ENCODE measurements around the gene PLEKHH3.
A peak's percentile ranks its signal among the peaks of the same experiment; 100 is the strongest.

Gene PLEKHH3

GRCh38 chr17:42675965-42676423, 800 bp downstream of the PLEKHH3 start:
- peaks cover 46% of the 10 kb centered on the region for H3K4me1 ChIP-seq (ENCODE audit: control insufficient read depth, insufficient read depth, low read length)
- H3K9me3 ChIP-seq (replicated peaks; ENCODE audit: low read length), result no peaks in the 10 kb centered on the region
- peak overlapping the region; percentile 87 for H3K9ac ChIP-seq (ENCODE audit: low read depth, low read length)

GRCh38 chr17:42675348-42675964, 1.3 kb downstream of the PLEKHH3 start:
- H3K9me3 ChIP-seq (replicated peaks; ENCODE audit: low read length), result no peaks in the 10 kb centered on the region
- H3K9ac ChIP-seq (ENCODE audit: low read depth, low read length), result peak overlapping the region; percentile 87
- H3K36me3 ChIP-seq (ENCODE audit: insufficient read depth, low read length), result peaks cover 27% of the 10 kb centered on the region
- H3K4me2 ChIP-seq (ENCODE audit: low read length), result peak overlapping the region; percentile 99
- H3K4me1 ChIP-seq (ENCODE audit: control insufficient read depth, insufficient read depth, low read length), result peaks cover 43% of the 10 kb centered on the region
- H3K4me3 ChIP-seq (ENCODE audit: low read length), result peak overlapping the region; percentile 99
- no peaks in the 10 kb centered on the region for H3K27me3 ChIP-seq (ENCODE audit: control insufficient read depth, insufficient read depth, low read length)

More at GRCh38 chr17:42675965-42676423, 800 bp downstream of the PLEKHH3 start:
- H3K36me3 ChIP-seq (ENCODE audit: insufficient read depth, low read length), result peaks cover 24% of the 10 kb centered on the region
- peak overlapping the region; percentile 99 for H3K4me2 ChIP-seq (ENCODE audit: low read length)
- H3K4me3 ChIP-seq (ENCODE audit: low read length), result peak overlapping the region; percentile 99
- H3K27me3 ChIP-seq (ENCODE audit: control insufficient read depth, insufficient read depth, low read length), result no peaks in the 10 kb centered on the region

- Histone ChIP-seq H3K9ac (ENCODE audit: low read depth, low read length) (peak overlapping the region; percentile 87), H3K4me2 (ENCODE audit: low read length) (peak overlapping the region; percentile 99), H3K9me3 (replicated peaks; ENCODE audit: low read length) (no peaks in the 10 kb centered on the region), H3K27me3 (ENCODE audit: control insufficient read depth, insufficient read depth, low read length) (no peaks in the 10 kb centered on the region), H3K4me1 (ENCODE audit: control insufficient read depth, insufficient read depth, low read length) (peaks cover 37% of the 10 kb centered on the region), H3K4me3 (ENCODE audit: low read length) (peak overlapping the region; percentile 99), H3K36me3 (ENCODE audit: insufficient read depth, low read length) (peaks cover 27% of the 10 kb centered on the region)
Observed at GRCh38 chr17:42674755-42675347, 1.9 kb downstream of the PLEKHH3 start.

- Histone ChIP-seq H3K9ac (ENCODE audit: low read depth, low read length) (peak overlapping the region; percentile 18), H3K4me2 (ENCODE audit: low read length) (peak overlapping the region; percentile 99), H3K36me3 (ENCODE audit: insufficient read depth, low read length) (peaks cover 34% of the 10 kb centered on the region), H3K27me3 (ENCODE audit: control insufficient read depth, insufficient read depth, low read length) (no peaks in the 10 kb centered on the region), H3K4me3 (ENCODE audit: low read length) (peak overlapping the region; percentile 99), H3K9me3 (replicated peaks; ENCODE audit: low read length) (no peaks in the 10 kb centered on the region), H3K4me1 (ENCODE audit: control insufficient read depth, insufficient read depth, low read length) (peaks cover 35% of the 10 kb centered on the region)
Observed at GRCh38 chr17:42673885-42674754, 2.7 kb downstream of the PLEKHH3 start.

- Histone ChIP-seq H3K4me1 (ENCODE audit: control insufficient read depth, insufficient read depth, low read length) (peaks cover 37% of the 10 kb centered on the region), H3K4me3 (ENCODE audit: low read length) (no peak overlapping the region), H3K36me3 (ENCODE audit: insufficient read depth, low read length) (peaks cover 40% of the 10 kb centered on the region)
Observed at GRCh38 chr17:42673266-42673884, 3.4 kb downstream of the PLEKHH3 start.

GRCh38 chr17:42672038-42672437, 4.8 kb downstream of the PLEKHH3 start:
- Histone ChIP-seq H3K4me3 (ENCODE audit: low read length) (no peak overlapping the region), H3K36me3 (ENCODE audit: insufficient read depth, low read length) (peaks cover 43% of the 10 kb centered on the region), H3K9me3 (replicated peaks; ENCODE audit: low read length) (no peaks in the 10 kb centered on the region), H3K4me2 (ENCODE audit: low read length) (no peak overlapping the region), H3K9ac (ENCODE audit: low read depth, low read length) (no peak overlapping the region), H3K4me1 (ENCODE audit: control insufficient read depth, insufficient read depth, low read length) (peaks cover 42% of the 10 kb centered on the region), H3K27me3 (ENCODE audit: control insufficient read depth, insufficient read depth, low read length) (no peaks in the 10 kb centered on the region)

More at GRCh38 chr17:42673266-42673884, 3.4 kb downstream of the PLEKHH3 start:
- H3K9ac ChIP-seq (ENCODE audit: low read depth, low read length), result peak overlapping the region; percentile 18
- peak overlapping the region; percentile 99 for H3K4me2 ChIP-seq (ENCODE audit: low read length)
- H3K27me3 ChIP-seq (ENCODE audit: control insufficient read depth, insufficient read depth, low read length), result no peaks in the 10 kb centered on the region
- H3K9me3 ChIP-seq (replicated peaks; ENCODE audit: low read length), result no peaks in the 10 kb centered on the region

- Histone ChIP-seq H3K27me3 (ENCODE audit: control insufficient read depth, insufficient read depth, low read length) (no peaks in the 10 kb centered on the region), H3K4me1 (ENCODE audit: control insufficient read depth, insufficient read depth, low read length) (peaks cover 45% of the 10 kb centered on the region)
Observed at GRCh38 chr17:42670789-42671657, 5.8 kb downstream of the PLEKHH3 start.

GRCh38 chr17:42669977-42670788, 6.6 kb downstream of the PLEKHH3 start:
- Histone ChIP-seq H3K36me3 (ENCODE audit: insufficient read depth, low read length) (peaks cover 59% of the 10 kb centered on the region), H3K9ac (ENCODE audit: low read depth, low read length) (no peak overlapping the region), H3K4me2 (ENCODE audit: low read length) (no peak overlapping the region), H3K27me3 (ENCODE audit: control insufficient read depth, insufficient read depth, low read length) (no peaks in the 10 kb centered on the region), H3K4me1 (ENCODE audit: control insufficient read depth, insufficient read depth, low read length) (peaks cover 44% of the 10 kb centered on the region), H3K4me3 (ENCODE audit: low read length) (no peak overlapping the region), H3K9me3 (replicated peaks; ENCODE audit: low read length) (no peaks in the 10 kb centered on the region)

More at GRCh38 chr17:42670789-42671657, 5.8 kb downstream of the PLEKHH3 start:
- no peak overlapping the region for H3K9ac ChIP-seq (ENCODE audit: low read depth, low read length)
- no peaks in the 10 kb centered on the region for H3K9me3 ChIP-seq (replicated peaks; ENCODE audit: low read length)
- H3K4me3 ChIP-seq (ENCODE audit: low read length), result no peak overlapping the region
- peaks cover 51% of the 10 kb centered on the region for H3K36me3 ChIP-seq (ENCODE audit: insufficient read depth, low read length)
- H3K4me2 ChIP-seq (ENCODE audit: low read length), result no peak overlapping the region

- H3K4me2 ChIP-seq (ENCODE audit: low read length), result no peak overlapping the region
- peaks cover 59% of the 10 kb centered on the region for H3K36me3 ChIP-seq (ENCODE audit: insufficient read depth, low read length)
- H3K9ac ChIP-seq (ENCODE audit: low read depth, low read length), result no peak overlapping the region
- H3K4me1 ChIP-seq (ENCODE audit: control insufficient read depth, insufficient read depth, low read length), result peaks cover 40% of the 10 kb centered on the region
- H3K27me3 ChIP-seq (ENCODE audit: control insufficient read depth, insufficient read depth, low read length), result no peaks in the 10 kb centered on the region
- H3K9me3 ChIP-seq (replicated peaks; ENCODE audit: low read length), result no peaks in the 10 kb centered on the region
- no peak overlapping the region for H3K4me3 ChIP-seq (ENCODE audit: low read length)
Observed at GRCh38 chr17:42669705-42669976, 7.2 kb downstream of the PLEKHH3 start.
